Upper lobe of left lung (tissue), 4 donors: Measurements from ENCODE around the gene C1orf232.

Experiments used
- CTCF ChIP-seq, 6 experiments: fragments of 450-650 bp in 4 of 6; fragments of 200-600 bp in 2 of 6; sonication (generic) in 2 of 6; IDR thresholded peaks; one replicate each; pipeline ENCODE4 v1.5.1; 2016 to 2019; ENCODE audit warnings: antibody characterized with exemption in 6 of 6
- POLR2A ChIP-seq, 4 donors: fragments of 450-650 bp; IDR thresholded peaks; one replicate each; pipeline ENCODE4 v1.5.1; 2016 to 2017; ENCODE audit warnings: antibody characterized with exemption in 4 of 4, mild to moderate bottlenecking in 2 of 4

GRCh38 chr1:26210147-26210870 is 41.5 kb upstream of the C1orf232 start:
- TF ChIP-seq CTCF (IDR thresholded peaks at IDR 0.05) (no peak), POLR2A (IDR thresholded peaks at IDR 0.05) (no peak)
